WTC11 (cell line): Measurements from ENCODE around the gene PTPRG. TPM values are rescaled to one million over a fixed set of nuclear protein-coding genes. Genes with fewer than 3 reads are reported as not detected.
A peak's percentile ranks its signal among the peaks of the same experiment; 100 is the strongest.

Experiments used
- ATAC-seq: fragments of 200-7000 bp; cut with Tn5 transposase; 2 replicates; pipeline ENCODE4 v1.10.0; 2021; ENCODE audit warnings: mild to moderate bottlenecking, moderate library complexity
- CTCF ChIA-PET: fragments of 300-600 bp; sonication (Branson Sonifier 250); formaldehyde crosslinking; loops from one replicate; lab custom pipeline; 2021; ENCODE audit warnings: antibody characterized with exemption; lab: Charles Lee
- POLR2A ChIA-PET: fragments of 350-600 bp; sonication (Branson Sonifier 250); formaldehyde crosslinking; loops from one replicate; lab custom pipeline; 2021; ENCODE audit warnings: antibody characterized with exemption; lab: Charles Lee
- DNase-seq: peaks from one replicate; pipeline ENCODE4 v3.0.0; 2021; ENCODE audit warnings: low spot score
- H3K27ac Mint-ChIP-seq: 2 replicates; pipeline ENCODE4 v1.8.0; 2021; ENCODE audit warnings: mixed read lengths
- H3K27me3 Mint-ChIP-seq: 2 replicates; pipeline ENCODE4 v1.8.0; 2021; ENCODE audit warnings: low read depth, mild to moderate bottlenecking, moderate library complexity, mixed read lengths
- H3K36me3 Mint-ChIP-seq: 2 replicates; pipeline ENCODE4 v1.8.0; 2021; ENCODE audit warnings: mixed read lengths
- H3K4me1 Mint-ChIP-seq: 2 replicates; pipeline ENCODE4 v1.8.0; 2022; ENCODE audit warnings: mixed read lengths
- H3K4me3 Mint-ChIP-seq: 2 replicates; pipeline ENCODE4 v1.8.0; 2021; ENCODE audit warnings: mild to moderate bottlenecking, moderate library complexity, mixed read lengths
- H3K9me3 Mint-ChIP-seq: 2 replicates; pipeline ENCODE4 v1.8.0; 2021; ENCODE audit warnings: mixed read lengths
- AR ChIP-seq: fragments of 250-450 bp; sonication (Bioruptor Pico); IDR thresholded peaks from 2 replicates; pipeline ENCODE4 v1.9.0; 2021; ENCODE audit warnings: mild to moderate bottlenecking
- CDX4 ChIP-seq: fragments of 250-450 bp; sonication (Bioruptor Pico); IDR thresholded peaks from 2 replicates; pipeline ENCODE4 v1.9.0; 2021; ENCODE audit warnings: moderate library complexity, mild to moderate bottlenecking, inconsistent platforms, borderline replicate concordance
- EMX1 ChIP-seq: fragments of 250-450 bp; sonication (Bioruptor Pico); IDR thresholded peaks from 2 replicates; pipeline ENCODE4 v1.8.0; 2021; ENCODE audit warnings: mild to moderate bottlenecking
- HMGA2 ChIP-seq: fragments of 250-450 bp; sonication (Bioruptor Pico); IDR thresholded peaks from 2 replicates; pipeline ENCODE4 v1.4.0; 2021; ENCODE audit warnings: mild to moderate bottlenecking, moderate library complexity
- HMGXB4 ChIP-seq: sonication (generic); formaldehyde crosslinking; IDR thresholded peaks from 2 replicates; pipeline ENCODE4 v1.8.1; 2023; ENCODE audit warnings: mild to moderate bottlenecking, moderate library complexity, missing genetic modification reagents
- IRF1 ChIP-seq: sonication (generic); formaldehyde crosslinking; IDR thresholded peaks from 2 replicates; pipeline ENCODE4 v1.8.0; 2023; ENCODE audit warnings: missing genetic modification reagents
- MXD4 ChIP-seq: fragments of 250-450 bp; sonication (Bioruptor Pico); IDR thresholded peaks from 2 replicates; pipeline ENCODE4 v1.8.0; 2021; ENCODE audit warnings: mild to moderate bottlenecking, moderate library complexity, borderline replicate concordance
- NFE2L1 ChIP-seq: sonication (generic); formaldehyde crosslinking; IDR thresholded peaks from 2 replicates; pipeline ENCODE4 v1.8.1; 2023; ENCODE audit warnings: missing genetic modification reagents
- NR1H2 ChIP-seq: sonication (generic); formaldehyde crosslinking; IDR thresholded peaks from 2 replicates; pipeline ENCODE4 v1.9.0; 2021; ENCODE audit warnings: mild to moderate bottlenecking, moderate library complexity, missing genetic modification reagents
- PRRX2 ChIP-seq: fragments of 250-450 bp; sonication (Bioruptor Pico); IDR thresholded peaks from 2 replicates; pipeline ENCODE4 v1.8.0; 2021; ENCODE audit warnings: mild to moderate bottlenecking
- STAT6 ChIP-seq: sonication (generic); formaldehyde crosslinking; conservative IDR thresholded peaks from 2 replicates; pipeline ENCODE4 v1.8.1; 2023; ENCODE audit warnings: mild to moderate bottlenecking, low read depth, missing genetic modification reagents, moderate library complexity
- TEAD4 ChIP-seq: sonication (generic); formaldehyde crosslinking; IDR thresholded peaks from 2 replicates; pipeline ENCODE4 v1.8.0; 2022; ENCODE audit warnings: mild to moderate bottlenecking, missing genetic modification reagents
- ZBTB43 ChIP-seq: sonication (generic); formaldehyde crosslinking; IDR thresholded peaks from 2 replicates; pipeline ENCODE4 v1.8.1; 2023; ENCODE audit warnings: mild to moderate bottlenecking, missing genetic modification reagents
- ZNF121 ChIP-seq: sonication (generic); formaldehyde crosslinking; IDR thresholded peaks from 2 replicates; pipeline ENCODE4 v1.8.0; 2023; ENCODE audit warnings: missing genetic modification reagents
- ZNF219 ChIP-seq: sonication (generic); formaldehyde crosslinking; IDR thresholded peaks from 2 replicates; pipeline ENCODE4 v1.8.0; 2023; ENCODE audit warnings: missing genetic modification reagents, mild to moderate bottlenecking, borderline replicate concordance
- ZNF232 ChIP-seq: sonication (generic); formaldehyde crosslinking; IDR thresholded peaks from 2 replicates; pipeline ENCODE4 v1.8.0; 2022; ENCODE audit warnings: mild to moderate bottlenecking, missing genetic modification reagents
- ZNF263 ChIP-seq: sonication (generic); formaldehyde crosslinking; IDR thresholded peaks from 2 replicates; pipeline ENCODE4 v1.8.1; 2022; ENCODE audit warnings: low read depth, mild to moderate bottlenecking, moderate library complexity, missing genetic modification reagents
- ZNF423 ChIP-seq: fragments of 250-450 bp; sonication (Bioruptor Pico); IDR thresholded peaks from 2 replicates; pipeline ENCODE4 v2.1.2; 2022; ENCODE audit warnings: mild to moderate bottlenecking, moderate library complexity
- ZNF512 ChIP-seq: sonication (generic); formaldehyde crosslinking; IDR thresholded peaks from 2 replicates; pipeline ENCODE4 v1.8.1; 2022; ENCODE audit warnings: missing genetic modification reagents, borderline replicate concordance
- total RNA-seq: library from RNA; stranded (reverse); gene quantifications from 3 replicates; pipeline ENCODE4 v1.2.3, GENCODE V29; 2021

PTPRG gene
- total RNA-seq, 1 experiment from 2014 or later = 106 TPM

- no peaks in the 10 kb centered on the region for H3K27me3 Mint-ChIP-seq
- H3K4me3 Mint-ChIP-seq = no peak overlapping the region
- no peak for DNase-seq
- TF ChIP-seq ZNF512 (no peak), HMGXB4 (CRISPR knock-in tag) (no peak), IRF1 (CRISPR knock-in tag) (no peak), CDX4 (CRISPR knock-in tag) (no peak), NR1H2 (CRISPR knock-in tag) (no peak), PRRX2 (CRISPR knock-in tag) (no peak), ZNF263 (no peak)
- TF ChIP-seq, all 79 proteins: peak for 0
- H3K9me3 Mint-ChIP-seq = peaks cover 13% of the 10 kb centered on the region
- H3K27ac Mint-ChIP-seq = no peak overlapping the region
- CTCF ChIA-PET = interaction anchor here (2.1 kb wide), 1 partner anchor 14 kb away, joined by 8 read pairs; no protein-coding TSS in a partner anchor
- H3K4me1 Mint-ChIP-seq = peaks cover 74% of the 10 kb centered on the region
- no peak for ATAC-seq
- POLR2A ChIA-PET = interaction anchor here (0.6 kb wide), 1 partner anchor 445 kb away, joined by 3 read pairs; no protein-coding TSS in a partner anchor
- H3K36me3 Mint-ChIP-seq = peaks cover 8% of the 10 kb centered on the region
Observed at GRCh38 chr3:61858054-61858453, 296.7 kb downstream of the PTPRG start.

- DNase-seq (no peak), ATAC-seq (peak; percentile 33)
- Mint-ChIP-seq H3K9me3 (peaks cover 13% of the 10 kb centered on the region), H3K36me3 (peaks cover 8% of the 10 kb centered on the region), H3K27me3 (no peaks in the 10 kb centered on the region), H3K4me1 (peaks cover 77% of the 10 kb centered on the region), H3K27ac (peak overlapping the region; percentile 52), H3K4me3 (no peak overlapping the region)
- no peak for TF ChIP-seq CDX4 (CRISPR knock-in tag)
- no peak for TF ChIP-seq TEAD4
- TF ChIP-seq EMX1 (CRISPR knock-in tag) = no peak
- no peak for TF ChIP-seq STAT6 (CRISPR knock-in tag)
- ChIA-PET CTCF (interaction anchor here (0.6 to 0.9 kb wide), 2 partner anchors 8 to 75 kb away, joined by 3 read pairs; no protein-coding TSS in a partner anchor), POLR2A (interaction anchor here (0.6 kb wide), 1 partner anchor 83 kb away, joined by 3 read pairs; no protein-coding TSS in a partner anchor)
Observed at GRCh38 chr3:61861410-61861809, 300.0 kb downstream of the PTPRG start.

GRCh38 chr3:61862614-61863289 lies 301.4 kb downstream of the PTPRG start:
- H3K9me3 Mint-ChIP-seq = peaks cover 13% of the 10 kb centered on the region
- ChIA-PET POLR2A (no interaction called here), CTCF (interaction anchor here (0.7 kb wide), 1 partner anchor 350 kb away, joined by 3 read pairs; no protein-coding TSS in a partner anchor)
- no peak for TF ChIP-seq ZNF121 (CRISPR knock-in tag)
- TF ChIP-seq MXD4 (CRISPR knock-in tag) = no peak
- TF ChIP-seq ZNF219 = no peak
- no peak for TF ChIP-seq HMGA2
- no peak for TF ChIP-seq ZNF423 (CRISPR knock-in tag)
- no peak for TF ChIP-seq NFE2L1 (CRISPR knock-in tag)
- no peak for TF ChIP-seq ZNF232 (CRISPR knock-in tag)
- no peak for TF ChIP-seq AR (CRISPR knock-in tag)
- no peak for TF ChIP-seq ZBTB43 (CRISPR knock-in tag)

More at GRCh38 chr3:61862614-61863289, 301.4 kb downstream of the PTPRG start:
- Mint-ChIP-seq H3K27me3 (no peaks in the 10 kb centered on the region), H3K4me3 (no peak overlapping the region), H3K36me3 (peaks cover 8% of the 10 kb centered on the region), H3K27ac (peak overlapping the region; percentile 24; the same call in 1 of the 2 replicates), H3K4me1 (peaks cover 77% of the 10 kb centered on the region)
- ATAC-seq = no peak
- no peak for DNase-seq
